RCC 7860 (cell line): Measurements from ENCODE around the gene SLCO3A1.

Experiments
- DNase-seq: peaks from one replicate; pipeline ENCODE4 v3.0.0-alpha.2; 2015; ENCODE audit warnings: low spot score
- FAIRE-seq: peaks from 2 replicates; lab custom pipeline; 2012; peaks lifted over from hg19 to GRCh38; lab: Jason Lieb, UNC

The SLCO3A1 gene

GRCh38 chr15:91936182-91936775 lies 82.8 kb downstream of the SLCO3A1 start:
- FAIRE-seq (no peak), DNase-seq (no peak)

GRCh38 chr15:91936927-91937326 lies 83.4 kb downstream of the SLCO3A1 start:
- FAIRE-seq (no peak), DNase-seq (no peak)

- no peak for DNase-seq
- FAIRE-seq = no peak
Observed at GRCh38 chr15:91938136-91938535, 84.6 kb downstream of the SLCO3A1 start.

GRCh38 chr15:91939403-91939831 lies 85.9 kb downstream of the SLCO3A1 start:
- no peak for DNase-seq
- no peak for FAIRE-seq

GRCh38 chr15:91940496-91941381 lies 87.2 kb downstream of the SLCO3A1 start:
- DNase-seq (no peak), FAIRE-seq (no peak)

- DNase-seq (no peak), FAIRE-seq (no peak)
Observed at GRCh38 chr15:91941871-91942658, 88.6 kb downstream of the SLCO3A1 start.

GRCh38 chr15:91942720-91943394 lies 89.3 kb downstream of the SLCO3A1 start:
- peak; percentile 73 for FAIRE-seq
- peak; percentile 69 for DNase-seq

- DNase-seq (no peak), FAIRE-seq (no peak)
Observed at GRCh38 chr15:91944331-91944730, 90.8 kb downstream of the SLCO3A1 start.

- DNase-seq (no peak), FAIRE-seq (no peak)
Observed at GRCh38 chr15:91945385-91945784, 91.9 kb downstream of the SLCO3A1 start.

GRCh38 chr15:91946075-91946474 lies 92.6 kb downstream of the SLCO3A1 start:
- no peak for FAIRE-seq
- no peak for DNase-seq

- FAIRE-seq (no peak), DNase-seq (no peak)
Observed at GRCh38 chr15:91946581-91947292, 93.2 kb downstream of the SLCO3A1 start.

GRCh38 chr15:91947293-91947679 lies 93.8 kb downstream of the SLCO3A1 start:
- DNase-seq = no peak
- no peak for FAIRE-seq

GRCh38 chr15:91947683-91948608 lies 94.4 kb downstream of the SLCO3A1 start:
- FAIRE-seq = no peak
- peak; percentile 75 for DNase-seq

GRCh38 chr15:91949361-91949760 lies 95.9 kb downstream of the SLCO3A1 start:
- no peak for FAIRE-seq
- DNase-seq = no peak

- no peak for FAIRE-seq
- no peak for DNase-seq
Observed at GRCh38 chr15:91950054-91950453, 96.5 kb downstream of the SLCO3A1 start.

GRCh38 chr15:91950631-91951329 lies 97.3 kb downstream of the SLCO3A1 start:
- DNase-seq (no peak), FAIRE-seq (no peak)

- DNase-seq = no peak
- FAIRE-seq = no peak
Observed at GRCh38 chr15:91952216-91952615, 98.7 kb downstream of the SLCO3A1 start.

GRCh38 chr15:91953432-91953831 lies 99.9 kb downstream of the SLCO3A1 start:
- peak; percentile 30 for DNase-seq
- FAIRE-seq = no peak

- DNase-seq = no peak
Observed at GRCh38 chr15:91954292-91954691, 100.8 kb downstream of the SLCO3A1 start.

More at GRCh38 chr15:91954292-91954691, 100.8 kb downstream of the SLCO3A1 start:
- no peak for FAIRE-seq
